Measurements from ENCODE around the gene RNF224. TPM values are rescaled to one million over a fixed set of nuclear protein-coding genes. Genes with fewer than 3 reads are reported as not detected.
"Not testable (repeated sequence)": the region's sequence is repeated elsewhere in the genome, so short reads cannot be mapped to it uniquely, and the experiment has no call there.

RNF224 gene
- total RNA-seq, 3 donors from 2014 or later: not detected

DNA sequence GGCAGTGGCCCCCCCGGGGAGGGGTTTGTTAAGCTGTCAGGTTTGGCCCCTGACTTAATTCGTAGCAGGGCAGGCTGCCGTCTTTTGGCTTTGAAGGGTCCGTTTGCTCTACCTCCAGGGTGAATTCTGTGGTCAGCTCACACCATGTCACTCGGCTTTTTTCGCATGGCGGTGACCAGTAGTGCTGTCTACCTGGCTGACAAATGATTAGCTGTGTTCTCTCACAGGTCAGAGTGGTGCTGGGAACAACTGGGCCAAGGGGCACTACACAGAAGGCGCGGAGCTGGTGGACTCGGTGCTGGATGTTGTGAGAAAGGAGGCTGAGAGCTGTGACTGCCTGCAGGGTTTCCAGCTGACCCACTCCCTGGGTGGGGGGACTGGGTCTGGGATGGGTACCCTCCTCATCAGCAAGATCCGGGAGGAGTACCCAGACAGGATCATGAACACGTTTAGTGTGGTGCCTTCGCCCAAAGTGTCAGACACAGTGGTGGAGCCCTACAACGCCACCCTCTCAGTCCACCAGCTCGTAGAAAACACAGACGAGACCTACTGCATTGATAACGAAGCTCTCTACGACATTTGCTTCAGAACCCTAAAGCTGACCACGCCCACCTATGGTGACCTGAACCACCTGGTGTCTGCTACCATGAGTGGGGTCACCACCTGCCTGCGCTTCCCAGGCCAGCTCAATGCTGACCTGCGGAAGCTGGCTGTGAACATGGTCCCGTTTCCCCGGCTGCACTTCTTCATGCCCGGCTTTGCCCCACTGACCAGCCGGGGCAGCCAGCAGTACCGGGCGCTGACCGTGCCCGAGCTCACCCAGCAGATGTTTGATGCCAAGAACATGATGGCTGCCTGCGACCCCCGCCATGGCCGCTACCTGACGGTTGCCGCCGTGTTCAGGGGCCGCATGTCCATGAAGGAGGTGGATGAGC is 15.2 kb downstream of the RNF224 start:
- DNase-seq (peak in 2 of 3 donors; percentile 30 to 40), ATAC-seq (no peak)
- H3K4me1 ChIP-seq (ENCODE audit: low read depth): peaks cover 41% of the 10 kb centered on the region
- H3K36me3 ChIP-seq (ENCODE audit: low read depth): peaks cover 4% of the 10 kb centered on the region
- TF ChIP-seq, protein P1, sequence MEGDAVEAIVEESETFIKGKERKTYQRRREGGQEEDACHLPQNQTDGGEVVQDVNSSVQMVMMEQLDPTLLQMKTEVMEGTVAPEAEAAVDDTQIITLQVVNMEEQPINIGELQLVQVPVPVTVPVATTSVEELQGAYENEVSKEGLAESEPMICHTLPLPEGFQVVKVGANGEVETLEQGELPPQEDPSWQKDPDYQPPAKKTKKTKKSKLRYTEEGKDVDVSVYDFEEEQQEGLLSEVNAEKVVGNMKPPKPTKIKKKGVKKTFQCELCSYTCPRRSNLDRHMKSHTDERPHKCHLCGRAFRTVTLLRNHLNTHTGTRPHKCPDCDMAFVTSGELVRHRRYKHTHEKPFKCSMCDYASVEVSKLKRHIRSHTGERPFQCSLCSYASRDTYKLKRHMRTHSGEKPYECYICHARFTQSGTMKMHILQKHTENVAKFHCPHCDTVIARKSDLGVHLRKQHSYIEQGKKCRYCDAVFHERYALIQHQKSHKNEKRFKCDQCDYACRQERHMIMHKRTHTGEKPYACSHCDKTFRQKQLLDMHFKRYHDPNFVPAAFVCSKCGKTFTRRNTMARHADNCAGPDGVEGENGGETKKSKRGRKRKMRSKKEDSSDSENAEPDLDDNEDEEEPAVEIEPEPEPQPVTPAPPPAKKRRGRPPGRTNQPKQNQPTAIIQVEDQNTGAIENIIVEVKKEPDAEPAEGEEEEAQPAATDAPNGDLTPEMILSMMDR (IDR thresholded peaks at IDR 0.05): no peak
- no peaks in the 10 kb centered on the region for H3K9me3 ChIP-seq
- H3K4me3 ChIP-seq: peak overlapping the region; percentile 65
- intact Hi-C loops (cut with DNase I, micrococcal nuclease): no loop called here

DNA sequence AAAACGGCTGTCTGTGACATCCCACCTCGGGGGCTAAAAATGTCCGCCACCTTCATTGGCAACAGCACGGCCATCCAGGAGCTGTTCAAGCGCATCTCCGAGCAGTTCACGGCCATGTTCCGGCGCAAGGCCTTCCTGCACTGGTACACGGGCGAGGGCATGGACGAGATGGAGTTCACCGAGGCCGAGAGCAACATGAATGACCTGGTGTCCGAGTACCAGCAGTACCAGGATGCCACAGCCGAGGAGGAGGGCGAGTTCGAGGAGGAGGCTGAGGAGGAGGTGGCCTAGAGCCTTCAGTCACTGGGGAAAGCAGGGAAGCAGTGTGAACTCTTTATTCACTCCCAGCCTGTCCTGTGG is 15.9 kb downstream of the RNF224 start:
- intact Hi-C loops (cut with DNase I, micrococcal nuclease); H3K9me3 ChIP-seq; DNase-seq; ATAC-seq; H3K4me3 ChIP-seq; H3K36me3 ChIP-seq (ENCODE audit: low read depth): not testable (repeated sequence)
- peaks cover 34% of the 10 kb centered on the region for H3K4me1 ChIP-seq (ENCODE audit: low read depth)

DNA sequence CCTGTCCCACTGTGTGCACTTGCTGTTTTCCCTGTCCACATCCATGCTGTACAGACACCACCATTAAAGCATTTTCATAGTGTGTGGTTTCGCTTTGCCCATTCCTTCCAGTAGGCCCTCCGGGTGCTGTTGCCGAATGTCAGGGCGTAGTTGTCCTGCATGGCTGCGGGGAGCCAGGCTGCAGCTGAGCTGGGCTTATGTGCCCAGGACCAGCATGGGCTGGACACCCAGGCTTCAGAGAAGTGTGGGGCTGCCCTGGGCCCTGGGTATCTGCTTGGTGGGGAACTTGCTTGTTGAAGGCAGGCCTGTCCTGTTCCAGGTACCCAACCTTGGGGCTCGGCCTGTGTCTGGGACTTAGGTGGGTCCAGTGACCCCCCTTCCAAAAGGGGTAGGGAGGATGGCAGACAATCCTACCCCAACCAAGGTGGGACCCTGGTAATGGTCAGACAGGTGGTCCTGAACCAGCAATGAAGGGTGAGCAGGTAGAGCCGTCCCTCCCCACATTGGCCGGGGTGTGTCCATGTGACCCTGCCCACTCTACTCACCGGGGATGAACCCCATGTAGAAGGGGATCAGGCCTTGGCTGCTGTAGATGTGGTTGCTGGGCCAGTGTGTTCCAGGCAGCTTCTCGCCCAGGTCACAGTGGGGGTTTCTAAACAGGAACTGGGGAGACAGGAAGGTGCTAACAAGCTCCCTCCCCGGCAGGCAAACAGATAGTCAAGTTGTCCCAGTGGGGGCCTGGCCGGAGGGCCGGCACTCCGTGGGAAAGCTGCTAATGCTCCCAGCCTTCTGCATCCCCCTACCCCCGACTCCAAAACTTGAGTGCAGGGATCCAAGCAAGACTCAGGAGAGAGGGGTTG is 16.6 kb downstream of the RNF224 start:
- DNase-seq: no peak
- Histone ChIP-seq H3K36me3 (ENCODE audit: low read depth) (peaks cover 4% of the 10 kb centered on the region), H3K9me3 (no peaks in the 10 kb centered on the region), H3K4me1 (ENCODE audit: low read depth) (peaks cover 28% of the 10 kb centered on the region), H3K4me3 (no peak overlapping the region)
- TF ChIP-seq, protein P1 (IDR thresholded peaks at IDR 0.05): no peak
- no peak for ATAC-seq
- intact Hi-C loops (cut with DNase I, micrococcal nuclease): no loop called here

DNA sequence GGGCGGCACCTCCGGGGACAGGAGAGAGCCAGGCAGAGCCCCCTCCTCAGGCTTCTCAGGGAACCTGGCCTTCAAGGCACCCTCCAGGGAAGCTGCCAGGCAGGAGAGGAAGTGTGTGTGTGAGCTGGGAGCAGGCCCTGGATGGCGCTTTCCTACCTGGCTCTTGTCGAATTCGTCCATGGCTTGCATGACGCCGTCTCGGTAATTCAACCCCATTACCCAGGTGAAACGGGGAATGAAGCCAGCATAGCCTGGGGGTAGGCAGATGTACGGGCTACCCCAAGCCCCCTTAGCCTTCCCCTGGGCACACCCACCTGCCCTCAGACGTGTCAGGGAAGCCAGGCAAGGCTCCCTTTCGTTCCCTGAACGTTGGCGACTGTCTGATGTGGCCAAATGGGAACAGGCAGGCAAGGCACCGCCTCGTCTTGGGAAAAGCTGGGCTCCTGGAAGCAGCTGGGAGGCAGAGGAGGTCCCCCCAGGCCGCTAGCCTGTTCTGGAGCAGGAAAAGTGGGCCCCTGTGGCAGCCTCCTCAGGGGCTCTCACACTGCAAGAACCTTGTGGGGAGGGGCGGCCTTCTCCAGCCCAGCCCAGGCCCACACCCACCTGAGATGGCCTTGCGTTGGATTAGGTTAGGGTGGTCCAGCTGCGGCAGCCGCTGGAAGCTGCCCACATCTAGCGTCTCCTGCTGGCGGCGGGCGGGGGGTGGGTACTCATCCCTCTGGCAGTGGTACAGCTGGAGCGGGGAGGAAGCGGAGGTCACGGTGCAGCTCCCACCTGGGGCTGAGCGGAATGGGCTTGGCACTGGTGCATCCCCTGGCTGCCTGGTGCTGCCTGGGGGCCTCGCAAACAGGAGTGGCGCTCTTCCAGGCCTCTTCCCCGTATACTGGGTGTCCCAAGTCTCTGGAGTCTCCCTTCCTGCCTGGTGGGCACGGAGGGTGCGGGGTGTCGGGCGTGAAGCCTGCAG is 17.5 kb downstream of the RNF224 start:
- Histone ChIP-seq H3K4me3 (no peak overlapping the region), H3K36me3 (ENCODE audit: low read depth) (peaks cover 4% of the 10 kb centered on the region), H3K9me3 (no peaks in the 10 kb centered on the region), H3K4me1 (ENCODE audit: low read depth) (peaks cover 19% of the 10 kb centered on the region)
- TF ChIP-seq, protein P1 (IDR thresholded peaks at IDR 0.05): no peak
- intact Hi-C loops (cut with DNase I, micrococcal nuclease): no loop called here
- ATAC-seq: no peak
- DNase-seq: no peak

DNA sequence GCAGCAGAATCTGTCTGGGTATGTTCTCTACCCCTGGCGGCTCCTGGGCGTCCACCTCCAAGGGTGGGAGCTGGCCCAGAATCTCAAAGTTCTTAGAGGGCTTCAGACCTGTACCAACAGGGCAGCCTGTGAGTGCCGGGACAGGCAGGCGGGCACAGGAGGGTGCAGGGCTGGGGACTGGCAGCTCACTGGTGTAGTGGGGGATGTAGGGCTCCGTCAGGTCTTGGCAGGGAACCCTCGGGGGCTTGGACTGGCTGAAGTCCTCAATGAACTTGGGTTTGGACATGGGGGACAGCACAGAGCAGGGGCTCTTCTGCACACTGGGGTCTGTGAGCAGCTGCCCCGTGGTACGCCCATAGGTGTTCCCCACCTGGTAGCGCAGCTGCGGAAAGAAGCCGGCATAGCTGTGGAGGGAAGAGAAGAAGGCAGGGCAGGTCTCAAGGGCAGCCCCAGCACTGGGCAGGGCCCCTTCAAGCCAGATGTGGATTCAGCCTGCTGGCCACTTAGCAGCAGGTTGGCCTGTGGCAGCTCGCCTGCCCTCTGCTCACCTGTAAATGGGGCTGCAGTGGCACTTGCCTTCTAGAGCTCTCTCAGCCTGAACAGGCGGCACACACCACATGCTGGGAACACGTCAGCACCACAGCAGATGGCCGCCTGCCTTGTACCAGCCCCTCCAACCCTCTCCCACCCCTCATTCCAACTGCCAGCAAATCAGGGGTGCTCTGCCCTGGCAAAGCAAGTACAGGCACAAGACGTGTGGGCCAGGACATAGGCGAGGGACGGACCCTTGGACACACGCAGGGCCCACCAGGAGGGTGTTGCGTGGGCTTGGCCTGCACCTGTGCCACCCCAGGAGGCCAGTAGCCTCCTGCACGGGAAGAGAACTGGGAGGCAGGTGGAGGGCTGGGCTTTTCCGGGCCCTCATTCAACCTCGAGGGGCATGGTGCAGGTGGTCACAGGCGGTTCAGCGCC is 18.4 kb downstream of the RNF224 start:
- no peaks in the 10 kb centered on the region for H3K9me3 ChIP-seq
- DNase-seq (no peak), ATAC-seq (no peak)
- intact Hi-C loops (cut with DNase I, micrococcal nuclease): no loop called here
- H3K4me3 ChIP-seq: no peak overlapping the region
- TF ChIP-seq, protein P1 (IDR thresholded peaks at IDR 0.05): no peak
- peaks cover 15% of the 10 kb centered on the region for H3K4me1 ChIP-seq (ENCODE audit: low read depth)
- H3K36me3 ChIP-seq (ENCODE audit: low read depth): peaks cover 4% of the 10 kb centered on the region

All from mucosa of descending colon (tissue), 3 donors.